Tibial nerve (tissue), 4 donors: ENCODE results near the gene HTRA1.

Source experiments
- EP300 ChIP-seq, 2 donors: sonication (generic); formaldehyde crosslinking; IDR thresholded peaks; one replicate each; pipeline ENCODE4 v1.6.1; 2017; ENCODE audit warnings: antibody characterized with exemption in 2 of 2, mild to moderate bottlenecking in 1 of 2
- POLR2A ChIP-seq, 2 donors: fragments of 450-650 bp; IDR thresholded peaks; one replicate each; pipeline ENCODE4 v1.6.1; 2017; ENCODE audit warnings: antibody characterized with exemption in 2 of 2, mild to moderate bottlenecking in 2 of 2, moderate library complexity in 2 of 2
- TF ChIP-seq, protein P1 (sequence below), 5 experiments: fragments of 200-600 bp in 3 of 5; fragments of 450-650 bp in 2 of 5; sonication (generic) in 3 of 5; IDR thresholded peaks; one replicate each; pipeline ENCODE4 v1.5.1; 2016 to 2019; ENCODE audit warnings: antibody characterized with exemption in 5 of 5, mild to moderate bottlenecking in 3 of 5, moderate library complexity in 2 of 5

DNA sequence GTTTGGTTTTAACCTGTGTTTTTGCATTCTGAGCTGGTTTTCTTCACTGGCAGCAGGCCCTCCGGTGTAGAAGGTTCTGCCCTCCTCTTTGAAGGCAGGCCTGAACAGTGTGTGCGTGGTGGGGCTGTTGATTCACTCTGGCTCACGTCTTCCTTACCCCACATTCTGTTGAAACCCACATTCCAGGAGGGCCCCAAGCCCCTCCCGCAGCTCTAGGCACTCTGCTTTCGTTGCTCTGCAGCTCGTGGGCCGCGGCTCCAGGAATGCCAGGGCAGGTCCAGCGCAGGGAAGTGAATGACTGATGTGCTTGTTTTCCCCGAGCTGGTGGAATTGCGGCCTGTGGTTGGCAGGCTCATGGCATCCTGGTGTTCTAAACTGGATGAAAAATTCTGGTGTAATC, 49.0 kb downstream of the HTRA1 start:
- no peak for TF ChIP-seq POLR2A (IDR thresholded peaks at IDR 0.05)
- no peak for TF ChIP-seq EP300 (IDR thresholded peaks at IDR 0.05)
- TF ChIP-seq, protein P1, sequence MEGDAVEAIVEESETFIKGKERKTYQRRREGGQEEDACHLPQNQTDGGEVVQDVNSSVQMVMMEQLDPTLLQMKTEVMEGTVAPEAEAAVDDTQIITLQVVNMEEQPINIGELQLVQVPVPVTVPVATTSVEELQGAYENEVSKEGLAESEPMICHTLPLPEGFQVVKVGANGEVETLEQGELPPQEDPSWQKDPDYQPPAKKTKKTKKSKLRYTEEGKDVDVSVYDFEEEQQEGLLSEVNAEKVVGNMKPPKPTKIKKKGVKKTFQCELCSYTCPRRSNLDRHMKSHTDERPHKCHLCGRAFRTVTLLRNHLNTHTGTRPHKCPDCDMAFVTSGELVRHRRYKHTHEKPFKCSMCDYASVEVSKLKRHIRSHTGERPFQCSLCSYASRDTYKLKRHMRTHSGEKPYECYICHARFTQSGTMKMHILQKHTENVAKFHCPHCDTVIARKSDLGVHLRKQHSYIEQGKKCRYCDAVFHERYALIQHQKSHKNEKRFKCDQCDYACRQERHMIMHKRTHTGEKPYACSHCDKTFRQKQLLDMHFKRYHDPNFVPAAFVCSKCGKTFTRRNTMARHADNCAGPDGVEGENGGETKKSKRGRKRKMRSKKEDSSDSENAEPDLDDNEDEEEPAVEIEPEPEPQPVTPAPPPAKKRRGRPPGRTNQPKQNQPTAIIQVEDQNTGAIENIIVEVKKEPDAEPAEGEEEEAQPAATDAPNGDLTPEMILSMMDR (IDR thresholded peaks at IDR 0.05), result no peak
